ENCODE results near the gene FAM174B.

DNA sequence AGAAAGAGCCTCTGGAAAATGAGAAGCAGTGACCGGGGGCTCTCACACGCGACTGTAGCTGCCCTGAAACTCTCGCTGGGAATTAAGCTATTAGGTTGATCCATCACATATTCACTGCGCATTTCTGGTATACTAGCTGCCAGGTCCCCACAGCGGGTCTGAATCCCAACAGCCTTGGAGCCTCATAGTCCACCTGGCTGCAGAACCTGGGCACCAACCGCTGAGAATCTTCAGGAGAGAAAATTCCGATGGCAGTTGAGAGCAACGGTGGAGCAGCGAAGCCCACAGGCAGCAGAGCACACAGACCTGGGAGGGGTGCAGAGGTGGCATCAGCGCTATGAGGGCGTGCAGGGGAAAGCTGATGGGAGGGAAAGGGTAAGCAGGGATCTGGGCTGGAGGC lies 75.1 kb downstream of the FAM174B start:
- no peak for TF ChIP-seq EZH2 (IDR thresholded peaks at IDR 0.05)
- no peak for TF ChIP-seq POLR2AphosphoS5 (IDR thresholded peaks at IDR 0.05; ENCODE audit: borderline replicate concordance, low read depth, low read length)
- TF ChIP-seq FOXP2 (optimal IDR thresholded peaks at IDR 0.05; ENCODE audit: control extremely low read depth, extremely low read length, insufficient read depth) = no peak
